Activated naive CD8-positive, alpha-beta T cell (primary cell): ENCODE measurements around the gene AKAP5.

ENCODE experiments used
- H3K27ac Mint-ChIP-seq: one replicate; pipeline ENCODE4 v1.8.0; 2021; ENCODE audit warnings: mixed read lengths
- H3K27me3 Mint-ChIP-seq: one replicate; pipeline ENCODE4 v1.8.0; 2021; ENCODE audit warnings: mixed read lengths
- H3K36me3 Mint-ChIP-seq: one replicate; pipeline ENCODE4 v1.8.0; 2021; ENCODE audit warnings: mixed read lengths
- H3K4me1 Mint-ChIP-seq: one replicate; pipeline ENCODE4 v1.8.0; 2021; ENCODE audit warnings: low read depth, mixed read lengths
- H3K4me3 Mint-ChIP-seq: one replicate; pipeline ENCODE4 v1.8.0; 2021; ENCODE audit warnings: mild to moderate bottlenecking, mixed read lengths
- H3K9me3 Mint-ChIP-seq: one replicate; pipeline ENCODE4 v1.8.0; 2021; ENCODE audit warnings: low read depth, mixed read lengths

Gene AKAP5

DNA sequence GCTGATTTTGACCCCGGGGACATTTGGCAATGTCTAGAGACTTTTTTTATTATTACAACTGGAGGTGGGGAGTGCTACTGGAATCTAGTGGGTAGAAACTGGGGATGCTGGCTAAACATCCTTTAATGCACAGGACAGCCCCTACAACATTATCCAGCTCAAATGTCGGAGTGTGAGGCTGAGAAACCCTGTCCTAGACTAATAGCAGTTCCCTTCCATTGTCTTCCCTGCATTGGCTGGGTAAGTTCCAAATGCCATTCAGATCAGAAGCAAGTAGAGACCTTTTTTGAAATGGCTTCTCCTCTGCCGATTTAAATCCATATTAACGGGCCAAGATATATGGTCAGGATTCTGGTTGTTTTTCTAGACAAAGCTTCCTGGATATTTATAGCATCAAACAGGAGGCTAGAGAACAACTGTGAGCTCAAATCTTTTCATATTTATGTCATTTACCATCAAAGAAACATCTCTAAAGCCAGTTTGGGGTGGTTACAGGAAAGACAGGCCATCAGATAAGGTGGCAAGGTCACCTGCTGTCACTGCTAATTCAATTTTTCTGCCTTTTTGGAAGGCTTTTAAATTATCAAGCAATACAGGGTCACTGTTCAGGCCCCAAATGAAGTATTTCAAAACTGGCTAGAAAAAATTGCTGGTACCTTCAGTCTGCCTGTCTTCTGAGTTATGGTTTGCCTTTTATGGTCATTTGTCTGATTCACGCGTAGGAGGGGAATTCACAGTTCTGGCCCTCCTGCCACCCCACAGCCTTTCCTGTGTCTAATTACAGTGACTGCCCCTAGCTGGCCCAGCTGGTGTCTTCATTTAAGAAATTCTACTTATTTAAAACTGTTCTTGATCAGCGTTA is 20.1 kb upstream of the AKAP5 start:
- H3K27me3 Mint-ChIP-seq = no peaks in the 10 kb centered on the region
- H3K4me3 Mint-ChIP-seq = peak overlapping the region; percentile 36
- H3K9me3 Mint-ChIP-seq = no peaks in the 10 kb centered on the region
- peaks cover 40% of the 10 kb centered on the region for H3K4me1 Mint-ChIP-seq
- H3K36me3 Mint-ChIP-seq = peaks cover 22% of the 10 kb centered on the region
- H3K27ac Mint-ChIP-seq = peak overlapping the region; percentile 66

- peak overlapping the region; percentile 35 for H3K27ac Mint-ChIP-seq
- H3K36me3 Mint-ChIP-seq = peaks cover 19% of the 10 kb centered on the region
- H3K9me3 Mint-ChIP-seq = no peaks in the 10 kb centered on the region
- no peaks in the 10 kb centered on the region for H3K27me3 Mint-ChIP-seq
- peaks cover 47% of the 10 kb centered on the region for H3K4me1 Mint-ChIP-seq
- H3K4me3 Mint-ChIP-seq = no peak overlapping the region
Measured at GRCh38 chr14:64447876-64448670, 17.2 kb upstream of the AKAP5 start.

GRCh38 chr14:64450255-64450654 is 15.0 kb upstream of the AKAP5 start:
- Mint-ChIP-seq H3K9me3 (no peaks in the 10 kb centered on the region), H3K36me3 (peaks cover 15% of the 10 kb centered on the region), H3K4me1 (peaks cover 32% of the 10 kb centered on the region), H3K27me3 (no peaks in the 10 kb centered on the region), H3K27ac (peak overlapping the region; percentile 86), H3K4me3 (peak overlapping the region; percentile 12)

DNA sequence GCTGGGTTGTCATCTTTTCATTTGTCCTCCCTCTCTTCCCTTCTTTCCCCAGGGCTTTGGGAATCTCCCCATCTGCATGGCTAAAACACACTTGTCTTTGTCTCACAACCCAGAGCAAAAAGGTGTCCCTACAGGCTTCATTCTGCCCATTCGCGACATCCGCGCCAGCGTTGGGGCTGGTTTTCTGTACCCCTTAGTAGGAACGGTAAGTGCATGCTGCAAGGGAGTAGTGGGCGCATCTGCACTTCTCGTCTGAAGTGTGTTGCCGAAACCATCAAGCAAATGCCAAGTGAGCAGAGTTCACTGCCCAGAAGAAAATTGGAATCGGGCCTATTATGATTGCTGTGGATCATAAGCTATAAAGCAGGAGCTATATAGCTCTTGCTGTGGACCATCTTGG is 10.6 kb upstream of the AKAP5 start:
- peaks cover 20% of the 10 kb centered on the region for H3K4me1 Mint-ChIP-seq
- no peak overlapping the region for H3K4me3 Mint-ChIP-seq
- H3K36me3 Mint-ChIP-seq = peaks cover 18% of the 10 kb centered on the region
- no peaks in the 10 kb centered on the region for H3K9me3 Mint-ChIP-seq
- H3K27me3 Mint-ChIP-seq = no peaks in the 10 kb centered on the region
- peak overlapping the region; percentile 2 for H3K27ac Mint-ChIP-seq

DNA sequence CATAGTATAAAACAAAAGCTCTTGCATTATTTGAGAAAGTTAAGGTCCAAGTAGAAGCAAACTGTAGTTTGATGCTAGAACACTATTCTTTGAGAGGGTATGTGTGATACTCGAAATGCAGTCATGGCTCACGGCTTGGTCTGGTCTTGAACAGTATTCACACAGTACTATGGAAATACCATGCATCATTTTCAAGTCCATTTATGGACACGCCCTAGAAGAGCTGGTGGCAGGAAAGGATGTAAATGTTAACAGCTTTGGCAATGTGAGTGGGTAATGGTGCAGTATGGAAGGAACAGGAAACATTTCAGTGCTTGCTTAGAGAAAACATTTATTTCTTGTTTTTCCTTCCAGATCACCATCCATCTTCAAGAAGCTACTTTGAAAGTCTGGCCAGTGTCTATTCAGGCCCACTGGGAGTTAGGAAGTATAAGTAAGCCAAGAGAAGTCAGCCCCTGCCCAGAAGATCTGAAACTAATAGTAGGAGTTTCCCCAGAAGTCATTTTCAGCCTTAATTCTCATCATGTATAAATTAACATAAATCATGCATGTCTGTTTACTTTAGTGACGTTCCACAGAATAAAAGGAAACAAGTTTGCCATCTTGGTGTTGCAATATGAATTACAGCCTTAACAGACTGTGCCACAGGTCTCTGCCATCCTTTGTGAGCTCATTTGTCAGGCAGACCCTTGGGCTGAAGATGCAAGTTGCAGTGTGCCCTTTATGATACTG is 5.7 kb upstream of the AKAP5 start:
- Mint-ChIP-seq H3K27ac (peak overlapping the region; percentile 1), H3K27me3 (no peaks in the 10 kb centered on the region), H3K4me3 (no peak overlapping the region), H3K9me3 (no peaks in the 10 kb centered on the region), H3K36me3 (peaks cover 11% of the 10 kb centered on the region), H3K4me1 (peaks cover 13% of the 10 kb centered on the region)

DNA sequence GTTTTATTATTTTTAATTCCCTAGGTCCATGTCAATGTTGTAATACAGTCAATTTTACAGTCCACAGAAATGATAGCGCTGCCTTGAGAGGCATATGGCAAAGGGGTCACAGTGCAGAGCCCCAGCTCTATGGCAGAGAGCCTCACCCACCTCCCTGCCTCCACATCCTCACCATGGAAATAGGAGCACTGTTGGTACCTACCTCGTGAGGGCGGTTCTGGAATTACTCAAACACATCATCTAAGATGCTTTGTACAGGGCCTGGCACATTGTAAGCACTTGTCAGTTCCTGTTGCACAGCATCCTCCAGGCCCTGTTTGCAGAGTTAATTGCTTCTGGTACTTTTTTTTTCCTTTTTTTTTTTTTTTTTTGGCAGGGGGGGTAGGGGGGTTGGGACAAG is 4.1 kb upstream of the AKAP5 start:
- Mint-ChIP-seq H3K4me1 (peaks cover 21% of the 10 kb centered on the region), H3K4me3 (no peak overlapping the region), H3K27ac (no peak overlapping the region)

GRCh38 chr14:64463195-64463594 is 2.1 kb upstream of the AKAP5 start:
- peaks cover 9% of the 10 kb centered on the region for H3K36me3 Mint-ChIP-seq
- H3K4me1 Mint-ChIP-seq = peaks cover 36% of the 10 kb centered on the region
- H3K9me3 Mint-ChIP-seq = no peaks in the 10 kb centered on the region
- H3K27me3 Mint-ChIP-seq = no peaks in the 10 kb centered on the region
- no peak overlapping the region for H3K4me3 Mint-ChIP-seq
- H3K27ac Mint-ChIP-seq = no peak overlapping the region

More for the DNA sequence above, 4.1 kb upstream of the AKAP5 start:
- H3K9me3 Mint-ChIP-seq = no peaks in the 10 kb centered on the region
- H3K27me3 Mint-ChIP-seq = no peaks in the 10 kb centered on the region
- peaks cover 9% of the 10 kb centered on the region for H3K36me3 Mint-ChIP-seq

GRCh38 chr14:64463873-64464272 is 1.4 kb upstream of the AKAP5 start:
- Mint-ChIP-seq H3K9me3 (no peaks in the 10 kb centered on the region), H3K36me3 (peaks cover 7% of the 10 kb centered on the region), H3K27me3 (no peaks in the 10 kb centered on the region), H3K4me1 (peaks cover 43% of the 10 kb centered on the region), H3K4me3 (no peak overlapping the region), H3K27ac (no peak overlapping the region)

DNA sequence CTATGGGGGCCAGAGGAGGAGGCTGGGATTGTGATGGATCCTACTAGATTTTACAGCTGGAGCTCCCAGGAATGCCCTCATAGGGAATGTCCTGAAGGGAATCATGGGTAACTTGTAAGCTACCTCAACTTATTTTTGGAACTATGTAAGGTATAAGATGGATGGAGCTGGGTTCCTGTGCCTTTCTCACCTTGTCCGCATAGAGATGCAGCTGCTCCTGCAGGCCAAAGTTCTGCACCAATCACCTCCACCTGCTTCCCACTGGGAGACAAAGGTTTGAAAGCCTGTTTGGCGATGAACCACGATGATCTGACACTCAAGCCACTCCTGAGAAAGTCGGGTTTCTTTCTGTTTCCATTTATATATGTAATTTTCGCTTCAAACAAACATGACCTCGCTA is 648 bp upstream of the AKAP5 start:
- H3K9me3 Mint-ChIP-seq = no peaks in the 10 kb centered on the region
- peak overlapping the region; percentile 90 for H3K4me3 Mint-ChIP-seq
- no peaks in the 10 kb centered on the region for H3K27me3 Mint-ChIP-seq
- H3K36me3 Mint-ChIP-seq = peaks cover under 1% of the 10 kb centered on the region
- peaks cover 45% of the 10 kb centered on the region for H3K4me1 Mint-ChIP-seq
- peak overlapping the region; percentile 61 for H3K27ac Mint-ChIP-seq

DNA sequence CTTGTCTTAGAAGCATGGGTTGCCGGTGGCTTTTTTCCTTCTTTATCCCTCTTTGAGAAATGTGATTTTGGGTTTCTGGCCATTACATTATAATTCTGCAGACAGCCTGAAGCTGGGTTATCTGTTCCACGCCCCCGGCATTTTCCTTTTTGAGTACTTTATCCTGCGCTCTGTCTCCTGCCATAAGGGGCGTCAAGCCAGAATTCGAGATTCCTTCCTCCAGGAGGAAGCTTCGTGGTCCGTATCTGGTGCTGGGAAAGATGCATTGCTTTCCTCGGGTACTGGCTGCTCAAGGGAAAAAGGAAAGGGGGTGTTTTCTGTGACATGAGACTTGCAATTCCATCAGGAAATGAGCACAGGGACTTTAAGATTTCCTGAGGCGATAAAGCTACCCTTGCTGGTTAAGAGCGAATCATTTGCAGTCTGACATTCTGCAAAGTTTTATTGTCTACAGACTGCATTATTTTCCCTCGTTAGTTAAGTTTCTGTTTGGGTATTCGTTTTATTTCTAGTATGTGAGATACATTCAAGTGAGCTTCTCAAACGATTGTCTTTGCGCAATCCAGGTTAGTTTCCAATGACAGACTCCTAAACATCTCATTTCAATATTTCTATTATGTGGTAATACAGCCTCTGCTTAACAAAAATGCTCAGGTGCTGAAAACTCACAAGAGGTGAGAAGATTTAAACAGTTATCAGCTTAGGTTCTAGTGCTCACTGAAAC is 694 bp downstream of the AKAP5 start:
- H3K27me3 Mint-ChIP-seq = no peaks in the 10 kb centered on the region
- peak overlapping the region; percentile 92 for H3K4me3 Mint-ChIP-seq
- peak overlapping the region; percentile 73 for H3K27ac Mint-ChIP-seq
- H3K9me3 Mint-ChIP-seq = no peaks in the 10 kb centered on the region
- peaks cover 41% of the 10 kb centered on the region for H3K4me1 Mint-ChIP-seq
- no peaks in the 10 kb centered on the region for H3K36me3 Mint-ChIP-seq

- H3K27ac Mint-ChIP-seq = no peak overlapping the region
- H3K27me3 Mint-ChIP-seq = no peaks in the 10 kb centered on the region
- no peak overlapping the region for H3K4me3 Mint-ChIP-seq
- peaks cover 45% of the 10 kb centered on the region for H3K4me1 Mint-ChIP-seq
- H3K9me3 Mint-ChIP-seq = no peaks in the 10 kb centered on the region
- H3K36me3 Mint-ChIP-seq = no peaks in the 10 kb centered on the region
Measured at GRCh38 chr14:64467101-64467500, 1.8 kb downstream of the AKAP5 start.

- no peaks in the 10 kb centered on the region for H3K9me3 Mint-ChIP-seq
- no peak overlapping the region for H3K4me3 Mint-ChIP-seq
- peaks cover 45% of the 10 kb centered on the region for H3K4me1 Mint-ChIP-seq
- H3K36me3 Mint-ChIP-seq = no peaks in the 10 kb centered on the region
- no peak overlapping the region for H3K27ac Mint-ChIP-seq
- no peaks in the 10 kb centered on the region for H3K27me3 Mint-ChIP-seq
Measured at GRCh38 chr14:64467566-64467965, 2.3 kb downstream of the AKAP5 start.

GRCh38 chr14:64468451-64468850 is 3.2 kb downstream of the AKAP5 start:
- Mint-ChIP-seq H3K4me3 (no peak overlapping the region), H3K4me1 (peaks cover 49% of the 10 kb centered on the region), H3K27ac (peak overlapping the region; percentile 13), H3K36me3 (no peaks in the 10 kb centered on the region), H3K9me3 (no peaks in the 10 kb centered on the region), H3K27me3 (no peaks in the 10 kb centered on the region)

- H3K27ac Mint-ChIP-seq = no peak overlapping the region
- H3K9me3 Mint-ChIP-seq = no peaks in the 10 kb centered on the region
- no peaks in the 10 kb centered on the region for H3K27me3 Mint-ChIP-seq
- H3K36me3 Mint-ChIP-seq = no peaks in the 10 kb centered on the region
- no peak overlapping the region for H3K4me3 Mint-ChIP-seq
- peaks cover 29% of the 10 kb centered on the region for H3K4me1 Mint-ChIP-seq
Measured at GRCh38 chr14:64474041-64474440, 8.7 kb downstream of the AKAP5 start.
